ENCODE results near the gene DOCK4. TPM values are rescaled to one million over a fixed set of nuclear protein-coding genes. Genes with fewer than 3 reads are reported as not detected.
"Not testable (repeated sequence)": the region's sequence is repeated elsewhere in the genome, so short reads cannot be mapped to it uniquely, and the experiment has no call there.

Gene DOCK4
- total and polyA plus RNA-seq, 7 donors, result 3.0 to 28.5 (median 14.1) TPM

GRCh38 chr7:111918461-111918860 lies 287.7 kb downstream of the DOCK4 start:
- WGBS, 2 donors, result 94% methylated on average over 4 of the region's 4 CpGs
- Histone ChIP-seq H3K27me3 (no peaks in the 10 kb centered on the region), H3K36me3 (no peaks in the 10 kb centered on the region), H3K4me1 (no peaks in the 10 kb centered on the region), H3K4me3 (no peak overlapping the region), H3K9me3 (no peaks in the 10 kb centered on the region), H3K27ac (no peak overlapping the region)
- TF ChIP-seq POLR2A (IDR thresholded peaks at IDR 0.05) (no peak), CTCF (IDR thresholded peaks at IDR 0.05) (no peak), POLR2AphosphoS5 (IDR thresholded peaks at IDR 0.05) (no peak), EP300 (IDR thresholded peaks at IDR 0.05) (no peak)
- no peak for DNase-seq
- intact Hi-C loops (cut with DNase I), result no loop called here

GRCh38 chr7:111917404-111917803 lies 288.8 kb downstream of the DOCK4 start:
- H3K9me3 ChIP-seq; H3K27ac ChIP-seq; DNase-seq; intact Hi-C loops (cut with DNase I); H3K4me1 ChIP-seq; H3K27me3 ChIP-seq; H3K36me3 ChIP-seq; H3K4me3 ChIP-seq: not testable (repeated sequence)
- WGBS, 2 donors, result 94 to 95% methylated on average over 11 of the region's 11 CpGs

- no peaks in the 10 kb centered on the region for H3K36me3 ChIP-seq
- no peak overlapping the region for H3K4me3 ChIP-seq
- no peak for DNase-seq
- TF ChIP-seq POLR2A (IDR thresholded peaks at IDR 0.05) (no peak), EP300 (IDR thresholded peaks at IDR 0.05) (no peak), POLR2AphosphoS5 (IDR thresholded peaks at IDR 0.05) (no peak), CTCF (IDR thresholded peaks at IDR 0.05) (no peak)
- 86 to 89% methylated on average over 3 of the region's 3 CpGs for WGBS, 2 donors
- H3K4me1 ChIP-seq, result no peaks in the 10 kb centered on the region
- no peak overlapping the region for H3K27ac ChIP-seq
- intact Hi-C loops (cut with DNase I), result no loop called here
- H3K9me3 ChIP-seq, result no peaks in the 10 kb centered on the region
- no peaks in the 10 kb centered on the region for H3K27me3 ChIP-seq
These were observed 291.9 kb downstream of the DOCK4 start for GRCh38 chr7:111914291-111914690.

GRCh38 chr7:111911166-111911961 lies 294.8 kb downstream of the DOCK4 start:
- Histone ChIP-seq H3K4me3 (no peak overlapping the region), H3K36me3 (no peaks in the 10 kb centered on the region), H3K4me1 (no peaks in the 10 kb centered on the region), H3K9me3 (no peaks in the 10 kb centered on the region), H3K27ac (no peak overlapping the region), H3K27me3 (no peaks in the 10 kb centered on the region)
- DNase-seq, result no peak
- intact Hi-C loops (cut with DNase I), result no loop called here
- WGBS, 2 donors, result 76 to 82% methylated on average over 5 of the region's 5 CpGs
- TF ChIP-seq CTCF (IDR thresholded peaks at IDR 0.05) (no peak), POLR2AphosphoS5 (IDR thresholded peaks at IDR 0.05) (no peak), EP300 (IDR thresholded peaks at IDR 0.05) (no peak), POLR2A (IDR thresholded peaks at IDR 0.05) (no peak)

GRCh38 chr7:111910656-111911055 lies 295.5 kb downstream of the DOCK4 start:
- no peak overlapping the region for H3K27ac ChIP-seq
- peaks cover 0 to 3% (median 0%) of the 10 kb centered on the region in 4 donors for H3K4me1 ChIP-seq
- 93 to 96% methylated on average over 5 of the region's 5 CpGs for WGBS, 2 donors
- no peak for DNase-seq
- H3K36me3 ChIP-seq, result no peaks in the 10 kb centered on the region
- H3K27me3 ChIP-seq, result no peaks in the 10 kb centered on the region
- H3K4me3 ChIP-seq, result no peak overlapping the region
- intact Hi-C loops (cut with DNase I), result no loop called here
- no peak for TF ChIP-seq POLR2AphosphoS5 (IDR thresholded peaks at IDR 0.05)
- TF ChIP-seq EP300 (IDR thresholded peaks at IDR 0.05), result no peak
- no peak for TF ChIP-seq CTCF (IDR thresholded peaks at IDR 0.05)
- no peak for TF ChIP-seq POLR2A (IDR thresholded peaks at IDR 0.05)
- no peaks in the 10 kb centered on the region for H3K9me3 ChIP-seq

- H3K9me3 ChIP-seq; H3K36me3 ChIP-seq; intact Hi-C loops (cut with DNase I); H3K27ac ChIP-seq; DNase-seq; H3K4me3 ChIP-seq; H3K27me3 ChIP-seq: not testable (repeated sequence)
- peaks cover 0 to 15% (median 9%) of the 10 kb centered on the region in 4 donors for H3K4me1 ChIP-seq
- 93 to 97% methylated on average over 3 of the region's 3 CpGs for WGBS, 2 donors
These were observed 297.5 kb downstream of the DOCK4 start for GRCh38 chr7:111908673-111909072.
